GM12801 (cell line): ENCODE measurements around the gene STAG1.

Experiments
- TF ChIP-seq, protein P1 (sequence below): IDR thresholded peaks from one replicate; pipeline ENCODE4 v1.5.1; 2011; ENCODE audit warnings: control low read depth; ENCODE audit not compliant: insufficient read length; ENCODE audit errors: extremely low read depth

STAG1 gene

DNA sequence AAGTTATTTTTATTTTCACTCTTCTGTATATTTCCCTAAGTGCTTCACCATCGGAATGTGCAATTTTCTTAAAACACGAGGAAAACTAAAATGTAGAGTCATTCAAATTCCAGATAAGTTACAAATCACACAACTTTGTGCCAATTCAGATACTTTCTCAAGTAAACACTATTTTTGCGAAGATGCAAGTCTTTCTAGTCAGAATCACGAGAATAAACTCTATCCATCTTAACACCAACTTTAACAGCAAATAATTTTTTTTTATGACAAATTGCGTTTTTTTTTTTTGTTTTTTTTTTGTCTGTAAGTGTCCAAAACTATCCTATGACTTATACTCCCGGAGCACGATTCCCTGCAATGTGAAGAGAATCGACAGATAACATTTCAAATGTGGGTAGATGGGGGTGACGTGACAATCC lies 1.3 kb downstream of the STAG1 start:
- TF ChIP-seq, protein P1, sequence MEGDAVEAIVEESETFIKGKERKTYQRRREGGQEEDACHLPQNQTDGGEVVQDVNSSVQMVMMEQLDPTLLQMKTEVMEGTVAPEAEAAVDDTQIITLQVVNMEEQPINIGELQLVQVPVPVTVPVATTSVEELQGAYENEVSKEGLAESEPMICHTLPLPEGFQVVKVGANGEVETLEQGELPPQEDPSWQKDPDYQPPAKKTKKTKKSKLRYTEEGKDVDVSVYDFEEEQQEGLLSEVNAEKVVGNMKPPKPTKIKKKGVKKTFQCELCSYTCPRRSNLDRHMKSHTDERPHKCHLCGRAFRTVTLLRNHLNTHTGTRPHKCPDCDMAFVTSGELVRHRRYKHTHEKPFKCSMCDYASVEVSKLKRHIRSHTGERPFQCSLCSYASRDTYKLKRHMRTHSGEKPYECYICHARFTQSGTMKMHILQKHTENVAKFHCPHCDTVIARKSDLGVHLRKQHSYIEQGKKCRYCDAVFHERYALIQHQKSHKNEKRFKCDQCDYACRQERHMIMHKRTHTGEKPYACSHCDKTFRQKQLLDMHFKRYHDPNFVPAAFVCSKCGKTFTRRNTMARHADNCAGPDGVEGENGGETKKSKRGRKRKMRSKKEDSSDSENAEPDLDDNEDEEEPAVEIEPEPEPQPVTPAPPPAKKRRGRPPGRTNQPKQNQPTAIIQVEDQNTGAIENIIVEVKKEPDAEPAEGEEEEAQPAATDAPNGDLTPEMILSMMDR, result no peak

DNA sequence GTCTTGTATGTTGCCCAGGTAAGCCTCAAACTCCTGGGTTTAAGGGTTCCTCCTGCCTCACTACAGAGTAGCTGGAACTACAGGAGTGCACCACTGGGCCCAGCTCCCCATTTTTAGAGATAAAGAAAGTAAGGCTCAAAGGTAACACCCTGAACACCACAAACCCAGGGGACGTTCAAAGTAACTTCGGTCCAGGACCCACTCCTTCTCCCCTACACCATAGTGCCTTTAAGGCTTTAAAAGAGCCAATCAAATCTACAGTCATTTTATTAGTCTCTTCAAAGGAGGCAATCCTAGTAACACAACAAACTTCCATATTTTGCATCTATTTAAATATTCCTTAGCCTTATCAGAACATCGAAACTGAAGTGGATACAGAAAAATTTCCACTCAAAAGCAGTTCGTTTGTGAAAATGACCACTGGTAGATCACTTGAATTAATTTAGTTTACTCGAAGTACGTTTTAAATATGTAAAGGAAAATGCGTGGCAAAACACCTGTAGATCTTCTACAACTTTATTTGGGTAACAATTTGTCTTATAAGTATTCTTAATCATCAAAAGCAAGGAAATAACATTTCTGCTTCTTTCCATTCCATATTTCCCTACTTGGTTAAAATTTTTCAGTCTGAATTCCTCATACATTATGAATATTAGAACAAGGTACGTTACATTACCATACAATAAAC lies 1.8 kb downstream of the STAG1 start:
- TF ChIP-seq, protein P1, result no peak

DNA sequence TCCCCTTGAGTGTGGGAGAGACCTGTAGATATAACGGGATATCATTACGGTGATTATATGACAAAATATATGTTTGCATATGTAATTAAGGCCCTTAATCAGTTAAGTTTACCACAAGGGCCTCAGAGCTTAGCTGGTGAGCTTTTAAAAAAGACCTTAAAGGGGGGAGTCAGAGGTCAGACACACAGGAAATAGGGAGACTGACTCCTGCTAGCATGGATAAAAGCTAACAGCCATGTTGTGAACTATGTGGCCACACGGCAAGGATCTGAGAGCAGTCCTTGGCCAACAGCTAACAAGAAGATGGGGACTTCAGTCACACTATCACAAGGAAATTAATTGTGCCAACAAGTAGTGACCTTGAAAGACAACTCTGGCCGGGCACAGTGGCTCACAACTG lies 3.1 kb downstream of the STAG1 start:
- TF ChIP-seq, protein P1, result no peak

DNA sequence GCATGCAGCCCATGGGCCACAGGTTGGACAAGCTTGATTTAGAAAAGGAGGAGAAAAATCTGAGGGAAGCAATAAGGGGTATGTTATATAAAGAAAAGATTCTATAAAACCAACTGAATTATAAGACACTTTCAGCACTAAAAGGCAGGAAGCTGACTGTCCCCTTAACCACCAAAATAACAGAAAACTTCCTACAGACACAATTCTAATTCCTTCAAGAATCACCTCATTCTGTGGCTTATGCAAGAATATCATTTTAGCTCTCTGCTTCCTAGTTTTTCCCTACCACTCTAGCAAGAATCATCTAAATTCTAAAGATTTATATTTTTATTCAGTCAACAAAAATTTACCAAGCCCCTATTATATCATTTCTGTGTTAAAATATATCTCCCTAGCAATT lies 6.3 kb downstream of the STAG1 start:
- TF ChIP-seq, protein P1, result no peak

DNA sequence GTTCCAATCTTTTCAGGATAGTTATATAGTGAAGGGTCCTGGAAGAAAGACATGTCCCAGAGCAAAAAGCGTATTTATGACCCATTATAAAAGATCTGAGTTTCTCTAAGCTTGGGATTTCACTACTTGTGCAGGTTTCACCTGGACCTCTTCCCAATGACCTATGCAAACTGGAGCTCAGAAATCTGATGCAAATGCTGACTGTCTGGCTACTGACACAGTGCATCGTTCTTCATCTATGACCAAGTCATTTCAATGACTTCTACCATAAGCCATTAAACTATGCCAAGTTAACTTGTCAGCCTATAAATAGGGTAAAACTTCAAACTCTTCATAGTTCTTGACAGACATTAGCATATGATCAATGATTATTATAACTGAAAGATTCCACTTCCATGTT lies 11.1 kb downstream of the STAG1 start:
- TF ChIP-seq, protein P1, result no peak

DNA sequence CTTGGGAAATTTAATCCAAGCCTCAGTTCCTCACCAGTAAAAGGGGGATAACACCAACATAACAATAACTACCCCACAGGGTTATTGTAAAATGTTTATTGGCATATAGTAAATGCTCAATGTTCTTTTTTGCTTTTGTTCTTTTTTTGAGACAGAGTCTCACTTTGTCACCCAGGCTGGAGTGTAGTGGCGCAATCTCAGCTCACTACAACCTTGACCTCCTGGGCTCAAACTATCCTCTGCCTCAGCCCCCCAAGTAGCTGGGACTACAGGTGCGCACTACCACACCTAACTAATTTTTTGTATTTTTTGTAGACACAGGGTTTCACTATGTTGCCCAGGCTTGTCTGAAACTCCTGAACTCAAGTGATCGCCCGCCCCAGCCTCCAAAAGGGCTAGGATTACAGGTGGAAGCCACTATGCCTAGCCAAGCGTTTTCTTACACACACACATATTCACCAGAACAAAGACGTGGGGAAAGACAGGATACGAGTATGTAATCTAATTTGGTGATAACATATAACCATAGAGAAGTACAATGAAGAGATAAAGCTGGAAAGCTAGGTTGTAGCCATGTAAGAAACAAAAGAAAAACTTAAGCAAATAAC lies 11.7 kb downstream of the STAG1 start:
- TF ChIP-seq, protein P1, result no peak

DNA sequence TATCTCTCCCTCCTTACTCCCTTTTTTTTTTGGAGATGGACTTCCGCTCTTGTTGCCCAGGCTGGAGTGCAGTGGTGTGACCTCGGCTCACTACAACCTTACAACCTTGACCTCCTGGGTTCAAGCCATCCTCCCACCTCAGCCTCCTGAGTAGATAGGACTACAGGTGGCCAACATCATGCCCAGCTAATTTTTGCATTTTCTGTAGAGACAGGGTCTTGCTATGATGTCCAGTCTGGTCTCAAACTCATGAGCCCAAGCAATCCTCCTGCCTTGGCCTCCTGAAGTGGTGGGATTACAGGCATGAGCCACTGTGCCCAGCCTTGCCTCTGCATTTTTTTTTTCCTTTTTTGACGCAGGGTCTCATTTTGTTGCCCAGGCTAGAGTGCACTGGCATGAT lies 17.1 kb downstream of the STAG1 start:
- TF ChIP-seq, protein P1, result no peak
